PFSK-1 (cell line): Measurements from ENCODE around the gene COMMD9.

ENCODE experiments used
- FOXP2 ChIP-seq: optimal IDR thresholded peaks from 2 replicates; pipeline ENCODE3; 2011; ENCODE audit warnings: borderline replicate concordance, control low read depth, inconsistent platforms; ENCODE audit not compliant: insufficient read depth; ENCODE audit errors: extremely low read length, extremely low read depth
- POLR2AphosphoS5 ChIP-seq: IDR thresholded peaks from 2 replicates; pipeline ENCODE4 v1.6.1; 2012; ENCODE audit warnings: low read depth, mild to moderate bottlenecking, control low read depth, low read length, moderate library complexity
- REST ChIP-seq, 2 experiments: IDR thresholded peaks; 2 replicates each; pipeline versions ENCODE4 v1.6.1 to v1.8.0; 2011 to 2012; ENCODE audit warnings: low read depth in 2 of 2, low read length in 2 of 2, control low read depth in 1 of 2, inconsistent platforms in 1 of 2, mild to moderate bottlenecking in 1 of 2, moderate library complexity in 1 of 2; ENCODE audit not compliant: insufficient read depth in 1 of 2
- SIN3A ChIP-seq: IDR thresholded peaks from 2 replicates; pipeline ENCODE4 v1.6.1; 2012; ENCODE audit warnings: mild to moderate bottlenecking, low read length, moderate library complexity, borderline replicate concordance; ENCODE audit not compliant: insufficient read depth
- TAF1 ChIP-seq: IDR thresholded peaks from 2 replicates; pipeline ENCODE4 v1.6.1; 2012; ENCODE audit warnings: low read length, control low read depth, borderline replicate concordance; ENCODE audit not compliant: insufficient read depth

The COMMD9 gene

GRCh38 chr11:36282926-36283325, 6.3 kb downstream of the COMMD9 start:
- no peak for TF ChIP-seq POLR2AphosphoS5
- no peak for TF ChIP-seq REST (IDR thresholded peaks at IDR 0.05; ENCODE audit: insufficient read depth in 1 of 2, low read depth in 2 of 2, low read length in 2 of 2)
- TF ChIP-seq TAF1, result no peak
- no peak for TF ChIP-seq FOXP2
- TF ChIP-seq SIN3A, result no peak

- TF ChIP-seq SIN3A (no peak), POLR2AphosphoS5 (no peak), REST (IDR thresholded peaks at IDR 0.05; ENCODE audit: insufficient read depth in 1 of 2, low read depth in 2 of 2, low read length in 2 of 2) (no peak), TAF1 (no peak), FOXP2 (no peak)
Measured at GRCh38 chr11:36281850-36282249, 7.4 kb downstream of the COMMD9 start.

- TF ChIP-seq POLR2AphosphoS5, result no peak
- TF ChIP-seq REST (IDR thresholded peaks at IDR 0.05; ENCODE audit: insufficient read depth in 1 of 2, low read depth in 2 of 2, low read length in 2 of 2), result no peak
- TF ChIP-seq TAF1, result no peak
- TF ChIP-seq FOXP2, result no peak
- TF ChIP-seq SIN3A, result no peak
Measured at GRCh38 chr11:36280531-36280930, 8.7 kb downstream of the COMMD9 start.

- TF ChIP-seq FOXP2, result no peak
Measured at GRCh38 chr11:36278531-36279282, 10.5 kb downstream of the COMMD9 start.

GRCh38 chr11:36274414-36274813, 14.8 kb downstream of the COMMD9 start:
- TF ChIP-seq REST (IDR thresholded peaks at IDR 0.05; ENCODE audit: insufficient read depth in 1 of 2, low read depth in 2 of 2, low read length in 2 of 2) (no peak), POLR2AphosphoS5 (no peak), FOXP2 (no peak), SIN3A (no peak), TAF1 (no peak)
